ENCODE data around the gene GALNT11. TPM values are rescaled to one million over a fixed set of nuclear protein-coding genes. Genes with fewer than 3 reads are reported as not detected.

Gene GALNT11
- total RNA-seq, 1 donor from 2014 or later, result 23.0 TPM

GRCh38 chr7:152128252-152128651 is 102.8 kb downstream of the GALNT11 start:
- H3K4me1 Mint-ChIP-seq (ENCODE audit: low read depth, unreplicated experiment), result peaks cover 1% of the 10 kb centered on the region
- H2AFZ ChIP-seq (ENCODE audit: low read depth, low read length), result no peak overlapping the region
- H3K27ac ChIP-seq (ENCODE audit: low read depth, low read length), result no peak overlapping the region
- H3K27me3 ChIP-seq (ENCODE audit: insufficient read depth, low read length), result no peaks in the 10 kb centered on the region
- H4K20me1 ChIP-seq (ENCODE audit: insufficient read depth, low read length), result peaks cover 6% of the 10 kb centered on the region
- no peak for FAIRE-seq
- no peak overlapping the region for H3K4me3 ChIP-seq (ENCODE audit: insufficient read depth, low read depth, low read length)
- H3K9me3 ChIP-seq (ENCODE audit: insufficient read depth, low read depth, low read length), result peaks cover 11% of the 10 kb centered on the region
- peaks cover 19% of the 10 kb centered on the region for H3K9me3 Mint-ChIP-seq (ENCODE audit: unreplicated experiment)
- no peak for DNase-seq (ENCODE audit: low read depth)
- no peak for TF ChIP-seq EZH2 (IDR thresholded peaks at IDR 0.05; ENCODE audit: insufficient read depth, low read length)
- TF ChIP-seq CTCF (IDR thresholded peaks at IDR 0.05; ENCODE audit: insufficient read depth, low read depth, low read length), result no peak
- H3K4me3 Mint-ChIP-seq (ENCODE audit: unreplicated experiment), result no peak overlapping the region
- H3K4me1 ChIP-seq (ENCODE audit: insufficient read depth, low read length), result no peaks in the 10 kb centered on the region
- no peak overlapping the region for H3K4me2 ChIP-seq (ENCODE audit: low read length)
- H3K27me3 Mint-ChIP-seq (ENCODE audit: low read depth, unreplicated experiment), result no peaks in the 10 kb centered on the region
- peaks cover 46% of the 10 kb centered on the region for H3K36me3 Mint-ChIP-seq (ENCODE audit: low read depth, unreplicated experiment)
- peaks cover 35% of the 10 kb centered on the region for H3K36me3 ChIP-seq (ENCODE audit: insufficient read depth, low read length)
- H3K79me2 ChIP-seq (ENCODE audit: insufficient read depth, low read length), result no peaks in the 10 kb centered on the region
- H3K9ac ChIP-seq (ENCODE audit: low read length), result no peak overlapping the region
- H3K27ac Mint-ChIP-seq (ENCODE audit: unreplicated experiment), result no peak overlapping the region

- H3K4me1 ChIP-seq (ENCODE audit: insufficient read depth, low read length), result no peaks in the 10 kb centered on the region
- Mint-ChIP-seq H3K4me1 (ENCODE audit: low read depth, unreplicated experiment) (peaks cover 1% of the 10 kb centered on the region), H3K36me3 (ENCODE audit: low read depth, unreplicated experiment) (peaks cover 46% of the 10 kb centered on the region), H3K27me3 (ENCODE audit: low read depth, unreplicated experiment) (no peaks in the 10 kb centered on the region), H3K4me3 (ENCODE audit: unreplicated experiment) (no peak overlapping the region), H3K9me3 (ENCODE audit: unreplicated experiment) (peaks cover 19% of the 10 kb centered on the region), H3K27ac (ENCODE audit: unreplicated experiment) (no peak overlapping the region)
- H3K9me3 ChIP-seq (ENCODE audit: insufficient read depth, low read depth, low read length), result peaks cover 11% of the 10 kb centered on the region
- H3K27me3 ChIP-seq (ENCODE audit: insufficient read depth, low read length), result no peaks in the 10 kb centered on the region
- no peak overlapping the region for H3K27ac ChIP-seq (ENCODE audit: low read depth, low read length)
- no peak overlapping the region for H3K9ac ChIP-seq (ENCODE audit: low read length)
- peaks cover 4% of the 10 kb centered on the region for H4K20me1 ChIP-seq (ENCODE audit: insufficient read depth, low read length)
- no peaks in the 10 kb centered on the region for H3K79me2 ChIP-seq (ENCODE audit: insufficient read depth, low read length)
- TF ChIP-seq CTCF (IDR thresholded peaks at IDR 0.05; ENCODE audit: insufficient read depth, low read depth, low read length) (no peak), EZH2 (IDR thresholded peaks at IDR 0.05; ENCODE audit: insufficient read depth, low read length) (no peak)
- DNase-seq (ENCODE audit: low read depth) (no peak), FAIRE-seq (no peak)
- peaks cover 36% of the 10 kb centered on the region for H3K36me3 ChIP-seq (ENCODE audit: insufficient read depth, low read length)
- no peak overlapping the region for H3K4me2 ChIP-seq (ENCODE audit: low read length)
- no peak overlapping the region for H3K4me3 ChIP-seq (ENCODE audit: insufficient read depth, low read depth, low read length)
- no peak overlapping the region for H2AFZ ChIP-seq (ENCODE audit: low read depth, low read length)
These were observed 103.4 kb downstream of the GALNT11 start for GRCh38 chr7:152128741-152129461.

GRCh38 chr7:152129682-152130081 is 104.2 kb downstream of the GALNT11 start:
- Mint-ChIP-seq H3K27me3 (ENCODE audit: low read depth, unreplicated experiment) (no peaks in the 10 kb centered on the region), H3K4me3 (ENCODE audit: unreplicated experiment) (no peak overlapping the region), H3K9me3 (ENCODE audit: unreplicated experiment) (peaks cover 13% of the 10 kb centered on the region), H3K27ac (ENCODE audit: unreplicated experiment) (no peak overlapping the region), H3K4me1 (ENCODE audit: low read depth, unreplicated experiment) (peaks cover 1% of the 10 kb centered on the region), H3K36me3 (ENCODE audit: low read depth, unreplicated experiment) (peaks cover 42% of the 10 kb centered on the region)
- Histone ChIP-seq H3K36me3 (ENCODE audit: insufficient read depth, low read length) (peaks cover 31% of the 10 kb centered on the region), H3K79me2 (ENCODE audit: insufficient read depth, low read length) (no peaks in the 10 kb centered on the region), H3K4me1 (ENCODE audit: insufficient read depth, low read length) (no peaks in the 10 kb centered on the region), H3K4me3 (ENCODE audit: insufficient read depth, low read depth, low read length) (no peak overlapping the region), H3K9me3 (ENCODE audit: insufficient read depth, low read depth, low read length) (peaks cover 11% of the 10 kb centered on the region), H2AFZ (ENCODE audit: low read depth, low read length) (no peak overlapping the region), H3K27me3 (ENCODE audit: insufficient read depth, low read length) (no peaks in the 10 kb centered on the region), H3K9ac (ENCODE audit: low read length) (no peak overlapping the region), H4K20me1 (ENCODE audit: insufficient read depth, low read length) (no peaks in the 10 kb centered on the region), H3K4me2 (ENCODE audit: low read length) (no peak overlapping the region), H3K27ac (ENCODE audit: low read depth, low read length) (no peak overlapping the region)
- no peak for FAIRE-seq
- no peak for DNase-seq (ENCODE audit: low read depth)
- TF ChIP-seq CTCF (IDR thresholded peaks at IDR 0.05; ENCODE audit: insufficient read depth, low read depth, low read length) (no peak), EZH2 (IDR thresholded peaks at IDR 0.05; ENCODE audit: insufficient read depth, low read length) (no peak)

Measured in astrocyte (in vitro differentiated cells and primary cell).